Activated CD8-positive, alpha-beta memory T cell treated with anti-CD3 and anti-CD28 coated beads for 24 hours (primary cell): ENCODE results near the gene ZNF574.
"Not testable (repeated sequence)": the region's sequence is repeated elsewhere in the genome, so short reads cannot be mapped to it uniquely, and the experiment has no call there.

ENCODE experiments used
- DNase-seq: peaks from one replicate; pipeline ENCODE4 v3.0.0-alpha.2; 2020

Gene ZNF574

DNA sequence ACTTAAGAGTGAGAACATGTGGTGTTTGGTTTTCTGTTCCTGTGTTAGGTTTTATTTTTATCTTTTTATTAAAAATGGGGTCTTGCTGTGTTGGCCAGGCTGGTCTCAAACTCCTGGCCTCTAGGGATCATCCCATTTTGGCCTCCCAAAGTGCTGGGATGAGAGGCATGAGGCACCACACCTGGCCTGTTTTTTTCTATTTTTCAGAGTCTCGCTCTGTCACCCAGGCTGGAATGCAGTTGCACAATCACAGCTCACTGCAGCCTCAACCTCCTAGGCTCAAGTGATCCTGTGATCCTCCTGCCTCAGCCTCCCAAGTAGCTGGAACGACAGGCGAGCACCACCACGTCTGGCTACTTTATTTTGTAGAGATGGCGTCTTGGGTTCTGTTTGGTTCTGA, 7.6 kb downstream of the ZNF574 start:
- DNase-seq, result no peak

DNA sequence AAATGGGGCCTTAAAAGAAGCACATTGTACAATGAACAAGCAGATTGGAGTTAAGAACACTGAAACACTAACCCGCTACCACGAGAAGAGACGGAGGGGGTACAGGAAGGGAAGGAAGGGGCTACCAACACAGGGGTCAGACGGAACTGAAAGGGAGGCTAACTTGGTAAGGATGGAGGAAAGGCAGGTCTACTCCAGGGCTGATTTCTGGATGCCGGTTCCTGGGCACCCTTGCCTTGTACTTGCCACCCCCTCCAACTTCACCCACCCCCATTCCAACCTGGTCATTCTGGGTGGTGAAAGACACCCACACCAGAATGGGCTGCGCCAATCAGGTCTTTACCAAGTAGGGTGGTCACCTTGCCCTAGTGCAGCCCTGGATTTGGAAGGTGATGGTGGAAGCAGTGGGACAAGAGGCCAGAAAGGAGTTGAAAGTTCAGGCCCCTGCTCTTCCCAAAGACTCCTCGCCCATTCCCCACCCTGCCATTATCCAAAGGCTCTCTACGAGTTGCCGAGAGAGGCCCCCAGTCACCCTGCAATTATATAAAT, 10.3 kb downstream of the ZNF574 start:
- DNase-seq, result no peak

DNA sequence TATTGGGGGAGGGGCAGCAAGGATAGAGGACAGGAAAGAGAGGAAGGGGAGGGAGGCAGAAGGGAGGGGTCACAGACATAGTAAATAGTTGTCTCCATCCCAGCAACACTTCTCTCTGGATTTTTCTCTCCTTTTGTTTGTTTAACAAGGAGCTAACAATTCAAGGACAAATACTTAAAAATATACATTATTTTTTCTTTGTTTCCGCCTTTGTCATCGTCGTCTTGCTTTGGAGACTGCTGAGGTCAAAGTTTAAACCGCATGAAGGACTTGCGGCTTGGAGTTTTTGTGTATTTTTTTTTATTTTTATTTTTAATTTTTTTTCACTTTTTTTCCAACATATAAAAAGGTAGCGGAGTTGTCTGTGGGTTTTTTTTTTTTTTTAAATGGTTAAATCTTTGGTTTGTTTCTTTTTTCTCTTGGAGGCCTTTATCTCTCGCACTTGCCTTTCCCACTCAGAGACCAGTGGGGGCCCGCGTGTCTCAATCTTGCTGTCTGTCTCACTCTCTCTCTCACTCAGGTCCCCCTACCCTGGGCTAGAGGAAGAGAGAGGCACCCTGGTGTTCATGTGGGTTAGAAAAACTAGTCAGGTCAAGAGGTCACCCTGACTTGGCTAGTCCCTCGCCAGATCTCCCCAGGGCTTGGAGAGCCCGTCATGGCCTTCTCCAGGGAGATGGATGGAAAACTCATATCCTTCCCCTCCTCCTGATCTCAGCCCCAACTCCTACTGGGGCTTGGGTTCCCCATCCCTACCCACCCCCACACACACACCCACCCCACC, 11.0 kb downstream of the ZNF574 start:
- no peak for DNase-seq

- DNase-seq, result no peak
Measured at GRCh38 chr19:42088471-42089190, 12.7 kb downstream of the ZNF574 start.

DNA sequence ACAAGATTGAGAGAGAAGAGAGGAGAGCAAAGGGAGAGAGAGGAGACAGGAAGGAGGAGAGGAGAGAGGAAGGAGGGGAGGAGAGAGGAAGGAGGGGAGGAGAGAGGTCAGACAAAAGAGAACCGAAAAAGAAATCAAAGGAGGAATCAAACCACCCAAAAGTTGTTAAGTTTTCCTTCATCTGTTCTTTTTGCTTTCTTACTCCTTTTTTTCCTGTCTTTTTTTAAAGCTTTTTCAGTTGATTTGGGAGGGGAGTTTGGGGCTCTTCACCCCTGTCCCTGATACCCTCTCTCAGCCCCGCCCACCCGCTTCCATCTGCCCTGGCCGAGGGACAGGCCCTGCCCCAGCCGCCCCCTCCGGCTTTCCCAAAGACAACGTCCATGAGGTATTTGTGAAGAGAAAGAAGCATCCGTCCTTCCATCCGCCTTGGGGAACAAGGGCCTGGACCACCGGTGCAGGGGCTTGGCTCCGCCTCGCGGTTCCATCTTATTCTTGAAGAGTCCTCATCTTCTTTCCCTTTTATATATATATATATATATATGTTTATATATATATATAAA, 13.3 kb downstream of the ZNF574 start:
- DNase-seq, result no peak

DNA sequence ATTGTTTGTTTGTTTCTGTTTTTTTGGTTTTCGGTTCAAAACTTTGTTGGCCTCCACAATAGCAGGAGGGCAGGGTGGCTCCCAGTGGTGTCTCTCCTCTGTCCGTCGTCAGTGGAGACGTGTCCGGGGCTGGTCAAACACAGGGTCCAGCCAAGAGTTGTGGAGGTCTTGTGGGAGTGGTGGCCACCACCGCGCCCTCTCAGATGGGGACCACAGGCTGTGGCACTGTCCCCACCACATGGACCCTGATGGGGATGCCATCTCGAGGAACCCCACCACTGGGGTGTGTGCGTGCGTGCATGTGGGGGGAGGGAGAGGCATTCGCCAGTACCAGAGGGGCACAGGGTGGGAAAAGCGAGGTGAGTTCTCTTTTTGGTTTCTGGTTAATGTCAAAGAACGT, 13.8 kb downstream of the ZNF574 start:
- no peak for DNase-seq

DNA sequence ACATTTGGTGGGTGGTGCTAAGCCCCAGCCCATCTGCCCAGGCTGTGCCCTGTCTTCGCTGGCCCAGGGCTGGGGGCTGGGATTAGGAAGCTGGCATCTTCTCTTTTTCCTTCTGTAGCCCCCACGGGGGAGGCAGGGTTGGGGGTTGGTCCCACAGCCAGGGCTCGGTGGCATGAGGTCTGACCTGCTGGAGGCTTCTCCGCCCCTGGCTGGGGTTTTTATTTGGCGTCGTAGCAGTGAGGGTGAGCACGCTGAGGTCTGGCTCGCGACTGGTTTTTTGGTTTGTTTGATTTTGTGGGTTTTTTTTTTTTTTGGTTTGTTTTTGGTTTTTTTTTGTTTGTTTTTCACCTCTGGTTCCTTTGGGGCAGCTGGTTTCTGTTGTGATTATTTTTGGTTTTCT, 14.7 kb downstream of the ZNF574 start:
- no peak for DNase-seq

- DNase-seq, result no peak
Measured at GRCh38 chr19:42091300-42091699, 15.3 kb downstream of the ZNF574 start.

GRCh38 chr19:42091742-42092141, 15.8 kb downstream of the ZNF574 start:
- no peak for DNase-seq

DNA sequence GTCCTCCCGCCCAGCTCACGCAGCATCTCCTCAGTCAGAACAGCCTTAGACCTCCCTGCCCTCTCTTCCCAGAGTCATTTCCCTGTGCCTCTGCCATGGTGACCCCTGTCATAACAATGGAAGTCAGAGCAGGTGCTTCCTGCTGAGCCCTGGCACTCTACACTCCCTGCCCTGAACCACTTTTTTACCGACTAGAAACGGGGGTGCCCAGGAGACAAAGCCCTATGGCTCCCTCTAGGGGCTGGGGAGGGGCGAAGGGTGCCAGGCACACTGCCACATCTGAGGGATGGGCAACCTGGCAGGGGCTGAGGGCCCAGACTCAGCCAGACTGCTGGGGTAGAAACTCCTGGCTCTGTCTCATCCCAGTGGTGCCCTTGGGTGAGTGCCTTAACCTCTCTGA, 16.4 kb downstream of the ZNF574 start:
- DNase-seq, result no peak

DNA sequence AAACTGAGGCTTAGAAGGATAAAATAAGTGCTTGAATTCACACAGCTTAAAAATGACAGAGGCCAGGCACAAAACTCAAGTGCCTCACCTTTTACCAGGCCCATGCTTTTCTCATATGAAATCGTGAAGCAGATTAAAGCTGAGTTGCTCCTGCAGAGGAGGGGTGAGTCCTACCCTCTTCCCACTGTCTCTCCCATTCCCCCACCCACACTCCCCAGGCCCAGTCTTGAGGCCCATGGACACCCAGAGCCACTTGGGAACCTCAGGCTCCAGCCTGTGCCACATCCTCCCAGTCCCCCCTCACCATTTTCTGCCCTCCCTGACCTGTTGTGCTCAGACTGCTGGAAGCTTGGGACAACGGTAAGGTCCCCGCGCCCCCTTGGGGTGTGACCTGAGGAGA, 17.5 kb downstream of the ZNF574 start:
- no peak for DNase-seq

DNA sequence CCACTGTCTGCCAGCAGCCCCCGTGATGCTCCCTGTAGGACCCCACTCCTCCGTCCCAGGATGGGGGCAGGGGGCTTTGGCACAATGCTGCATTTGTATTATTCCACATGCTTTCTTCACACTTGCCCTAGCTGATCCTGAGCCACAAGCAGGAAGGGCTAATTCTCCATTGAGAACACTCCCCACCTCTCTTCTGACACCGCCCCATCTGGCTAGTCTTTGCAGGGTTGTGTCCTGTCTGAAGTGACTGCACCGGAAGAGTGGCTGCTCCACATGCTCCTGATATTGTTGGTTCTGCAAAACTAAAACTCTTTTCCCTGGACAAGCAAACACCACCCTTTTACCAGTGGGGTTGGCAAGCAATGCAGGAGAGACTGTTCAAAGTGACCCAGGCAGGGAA, 18.0 kb downstream of the ZNF574 start:
- no peak for DNase-seq

DNA sequence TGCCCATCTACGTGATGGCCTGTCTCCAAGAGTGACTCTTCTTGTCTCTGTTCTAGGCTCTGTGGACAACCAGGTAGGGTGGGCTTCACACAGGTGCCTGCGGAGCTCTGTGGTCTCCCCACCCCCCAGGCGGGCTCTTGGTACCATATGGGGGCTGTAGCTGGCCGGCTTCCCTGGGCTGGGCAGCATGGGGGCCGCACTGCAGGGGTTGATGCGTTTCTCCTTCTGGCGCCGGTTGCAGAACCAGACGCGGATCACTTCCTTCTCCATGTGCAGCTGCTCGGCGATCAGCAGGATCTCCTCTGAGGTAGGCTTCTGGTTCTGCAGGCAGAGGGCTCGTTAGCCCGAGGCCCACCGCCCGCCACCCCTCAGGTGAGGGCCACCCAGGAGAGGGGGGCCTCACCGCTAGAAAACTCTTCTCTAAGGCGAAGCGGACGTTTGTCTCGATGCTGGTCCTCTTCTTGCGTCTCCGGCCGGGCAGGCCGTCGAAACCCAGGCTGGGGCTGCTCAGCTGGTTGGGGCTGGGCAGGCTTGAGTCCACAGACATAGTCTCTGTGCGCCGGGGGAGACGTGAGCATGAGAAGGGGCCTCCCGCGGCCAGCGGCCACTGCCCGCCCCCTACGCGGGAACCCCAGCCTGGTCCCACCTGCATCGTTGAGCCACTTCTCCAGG, 19.3 kb downstream of the ZNF574 start:
- no peak for DNase-seq

- DNase-seq, result no peak
Measured at GRCh38 chr19:42095814-42096230, 19.9 kb downstream of the ZNF574 start.

DNA sequence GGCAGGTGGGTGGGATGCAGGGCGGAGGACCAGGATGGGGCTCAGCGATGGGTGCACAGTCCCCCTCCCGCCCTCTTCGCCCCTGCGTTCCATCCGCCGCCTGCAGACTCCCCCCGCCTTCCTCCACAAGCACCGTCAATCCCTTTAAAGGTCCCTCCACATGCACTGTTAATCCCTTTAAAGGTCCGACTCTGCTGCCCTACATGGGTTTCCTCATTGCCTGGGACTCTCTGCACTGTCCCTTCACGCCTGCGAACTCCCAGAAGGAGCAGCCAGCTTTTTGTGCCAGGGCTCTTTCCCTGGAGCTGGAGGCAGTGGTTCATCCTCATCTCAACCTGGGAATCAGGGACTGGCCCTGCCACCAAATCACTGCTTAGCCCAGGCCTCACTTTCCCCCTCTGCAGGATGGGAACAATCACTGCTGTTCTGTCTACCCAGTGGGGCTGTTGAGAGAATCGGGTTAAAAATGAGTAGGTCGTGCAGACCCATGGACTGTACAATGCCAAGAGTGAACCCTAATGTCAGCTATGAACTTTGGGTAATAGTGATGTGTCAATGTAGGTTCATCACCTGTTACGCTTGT, 20.4 kb downstream of the ZNF574 start:
- no peak for DNase-seq

DNA sequence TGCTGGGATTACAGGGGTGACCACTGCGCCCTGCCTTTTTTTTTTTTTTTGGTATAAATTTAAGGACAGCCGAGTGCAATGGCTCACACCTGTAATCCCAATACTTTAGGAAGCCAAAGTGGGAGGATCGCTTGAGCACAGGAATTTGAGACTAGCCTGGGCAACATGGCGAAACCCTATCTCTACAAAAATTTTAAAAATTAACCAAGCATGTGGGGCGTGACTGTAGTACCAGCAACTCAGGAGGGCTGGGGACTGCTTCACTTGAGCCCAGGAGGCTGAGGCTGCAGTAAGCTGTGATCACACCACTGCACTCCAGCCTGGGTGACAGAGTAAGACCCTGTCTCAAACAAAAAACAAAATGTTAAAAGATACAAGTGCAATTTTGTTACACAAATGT, 21.5 kb downstream of the ZNF574 start:
- no peak for DNase-seq

GRCh38 chr19:42098781-42099180, 22.8 kb downstream of the ZNF574 start:
- no peak for DNase-seq

DNA sequence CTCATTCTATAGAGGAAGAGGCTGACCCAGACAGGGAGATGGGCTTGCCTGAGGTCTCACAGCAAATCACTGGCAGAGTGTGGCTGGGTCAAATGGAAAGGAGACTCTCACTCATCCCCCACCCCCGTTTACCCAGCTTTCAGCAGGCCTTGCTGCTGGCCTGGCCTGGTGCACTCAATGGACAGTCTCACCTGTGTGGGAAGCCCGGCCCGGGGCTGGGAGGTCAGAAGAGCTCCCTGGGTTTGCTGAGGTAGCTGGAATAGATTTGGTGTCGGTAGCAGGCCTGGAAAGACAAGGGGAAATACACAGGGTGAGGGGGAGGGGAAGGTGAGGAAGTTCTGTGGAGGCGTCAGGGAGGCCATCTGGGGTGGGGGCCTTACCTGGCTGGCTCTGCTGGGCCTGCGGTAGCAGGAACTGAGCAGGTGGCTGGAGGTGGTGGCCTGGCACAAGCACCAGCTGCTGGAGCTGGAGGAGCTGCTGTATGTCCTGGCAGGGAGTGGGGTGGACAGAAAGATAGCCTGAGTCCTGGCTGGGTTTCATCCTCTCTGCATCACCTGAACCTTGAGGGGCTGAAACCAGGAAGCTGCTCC, 23.5 kb downstream of the ZNF574 start:
- no peak for DNase-seq

- not testable (repeated sequence) for DNase-seq
Measured at GRCh38 chr19:42100241-42100640, 24.3 kb downstream of the ZNF574 start.

- DNase-seq, result no peak
Measured at GRCh38 chr19:42102877-42103276, 26.9 kb downstream of the ZNF574 start.

DNA sequence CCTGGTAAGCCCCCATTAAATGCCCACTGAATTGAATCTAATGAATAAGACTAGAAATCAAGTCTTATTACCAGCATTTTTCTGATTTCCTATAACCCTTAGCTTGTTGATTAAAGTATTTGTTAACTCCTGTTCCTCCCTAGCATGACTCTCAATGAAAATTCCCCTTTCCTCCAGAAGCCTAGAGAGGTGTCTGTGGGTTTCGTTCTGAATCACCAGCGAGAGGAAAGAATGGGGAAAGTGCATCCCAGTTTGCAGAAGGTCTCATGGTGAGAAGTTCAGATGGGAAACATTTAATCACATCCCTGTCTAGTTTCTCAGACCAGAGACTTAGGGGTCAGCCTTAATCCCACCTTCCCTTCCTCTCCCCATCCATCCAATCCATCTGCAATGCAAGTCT, 29.4 kb downstream of the ZNF574 start:
- no peak for DNase-seq
